ENCODE results near the gene HEXD.

Gene HEXD

GRCh38 chr17:82468692-82469091 lies 50.5 kb downstream of the HEXD start:
- DNase-seq (ENCODE audit: low spot score) = no peak
- in situ Hi-C loops (cut with MboI; ENCODE audit: low sequenced_read_pairs, unreplicated experiment) = no loop called here
- no peak for TF ChIP-seq CTCF (IDR thresholded peaks at IDR 0.05; ENCODE audit: borderline replicate concordance, control extremely low read depth, extremely low read depth, insufficient read depth, missing control alignments)

GRCh38 chr17:82470065-82470464 lies 51.9 kb downstream of the HEXD start:
- in situ Hi-C loops (cut with MboI; ENCODE audit: low sequenced_read_pairs, unreplicated experiment) = no loop called here
- DNase-seq (ENCODE audit: low spot score) = no peak
- no peak for TF ChIP-seq CTCF (IDR thresholded peaks at IDR 0.05; ENCODE audit: borderline replicate concordance, control extremely low read depth, extremely low read depth, insufficient read depth, missing control alignments)

- TF ChIP-seq CTCF (IDR thresholded peaks at IDR 0.05; ENCODE audit: borderline replicate concordance, control extremely low read depth, extremely low read depth, insufficient read depth, missing control alignments) = no peak
- DNase-seq (ENCODE audit: low spot score) = no peak
- in situ Hi-C loops (cut with MboI; ENCODE audit: low sequenced_read_pairs, unreplicated experiment) = no loop called here
Observed at GRCh38 chr17:82474223-82475010, 56.3 kb downstream of the HEXD start.

GRCh38 chr17:82475458-82475857 lies 57.3 kb downstream of the HEXD start:
- in situ Hi-C loops (cut with MboI; ENCODE audit: low sequenced_read_pairs, unreplicated experiment) = no loop called here
- TF ChIP-seq CTCF (IDR thresholded peaks at IDR 0.05; ENCODE audit: borderline replicate concordance, control extremely low read depth, extremely low read depth, insufficient read depth, missing control alignments) = no peak
- DNase-seq (ENCODE audit: low spot score) = no peak

GRCh38 chr17:82477934-82478333 lies 59.8 kb downstream of the HEXD start:
- TF ChIP-seq CTCF (IDR thresholded peaks at IDR 0.05; ENCODE audit: borderline replicate concordance, control extremely low read depth, extremely low read depth, insufficient read depth, missing control alignments) = no peak
- no peak for DNase-seq (ENCODE audit: low spot score)
- in situ Hi-C loops (cut with MboI; ENCODE audit: low sequenced_read_pairs, unreplicated experiment) = no loop called here

- DNase-seq (ENCODE audit: low spot score) = no peak
- TF ChIP-seq CTCF (IDR thresholded peaks at IDR 0.05; ENCODE audit: borderline replicate concordance, control extremely low read depth, extremely low read depth, insufficient read depth, missing control alignments) = no peak
- in situ Hi-C loops (cut with MboI; ENCODE audit: low sequenced_read_pairs, unreplicated experiment) = no loop called here
Observed at GRCh38 chr17:82479602-82480001, 61.5 kb downstream of the HEXD start.

Measured in GM13976 (cell line).